Activated T-cell treated with anti-CD3 and anti-CD28 coated beads, Interleukin-2, amount 50 U/mL, for 48 hours (primary cell): ENCODE results near the gene KISS1R.

Experiments used
- DNase-seq, 2 experiments: peaks; one replicate each; pipeline ENCODE4 v3.0.0-alpha.2; 2020

Gene KISS1R

DNA sequence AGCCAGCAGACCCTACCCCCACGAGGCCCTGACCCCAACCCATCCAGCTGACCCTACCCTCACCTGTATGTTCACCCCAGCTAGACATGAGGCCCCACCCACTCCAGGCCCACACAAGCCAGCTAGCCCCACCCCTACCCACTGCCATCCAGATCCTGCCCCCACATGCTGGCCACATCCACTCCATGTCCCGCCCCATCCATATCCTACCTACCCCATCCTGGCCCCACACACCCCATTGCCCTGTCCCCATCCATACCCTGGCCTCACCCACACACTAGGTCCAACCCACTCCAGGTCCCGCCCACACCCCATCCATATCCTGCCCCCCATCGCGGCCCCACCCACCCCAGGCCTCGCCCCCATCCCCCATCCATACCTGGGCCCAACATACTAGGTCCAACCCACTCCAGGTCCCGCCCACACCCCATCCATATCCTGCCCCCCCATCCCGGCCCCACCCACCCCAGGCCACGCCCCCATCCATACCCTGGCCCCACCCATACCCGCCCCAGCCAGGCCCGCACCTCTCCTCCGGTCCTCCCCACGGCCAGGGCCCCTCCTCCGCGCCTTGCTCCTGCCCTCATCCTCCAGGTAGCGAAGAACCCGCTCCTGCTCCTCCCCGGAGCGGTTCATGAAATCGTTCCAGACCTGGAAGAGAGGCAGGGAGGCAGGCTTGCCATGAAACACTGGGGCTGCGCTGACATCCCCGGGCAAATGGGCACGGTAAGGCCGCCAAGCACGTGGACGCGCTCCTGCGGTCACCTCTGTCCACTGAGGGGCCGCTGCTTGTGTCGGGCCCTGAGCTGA lies 16.6 kb upstream of the KISS1R start:
- DNase-seq = peak in 1 of 2 experiments; percentile 50

DNA sequence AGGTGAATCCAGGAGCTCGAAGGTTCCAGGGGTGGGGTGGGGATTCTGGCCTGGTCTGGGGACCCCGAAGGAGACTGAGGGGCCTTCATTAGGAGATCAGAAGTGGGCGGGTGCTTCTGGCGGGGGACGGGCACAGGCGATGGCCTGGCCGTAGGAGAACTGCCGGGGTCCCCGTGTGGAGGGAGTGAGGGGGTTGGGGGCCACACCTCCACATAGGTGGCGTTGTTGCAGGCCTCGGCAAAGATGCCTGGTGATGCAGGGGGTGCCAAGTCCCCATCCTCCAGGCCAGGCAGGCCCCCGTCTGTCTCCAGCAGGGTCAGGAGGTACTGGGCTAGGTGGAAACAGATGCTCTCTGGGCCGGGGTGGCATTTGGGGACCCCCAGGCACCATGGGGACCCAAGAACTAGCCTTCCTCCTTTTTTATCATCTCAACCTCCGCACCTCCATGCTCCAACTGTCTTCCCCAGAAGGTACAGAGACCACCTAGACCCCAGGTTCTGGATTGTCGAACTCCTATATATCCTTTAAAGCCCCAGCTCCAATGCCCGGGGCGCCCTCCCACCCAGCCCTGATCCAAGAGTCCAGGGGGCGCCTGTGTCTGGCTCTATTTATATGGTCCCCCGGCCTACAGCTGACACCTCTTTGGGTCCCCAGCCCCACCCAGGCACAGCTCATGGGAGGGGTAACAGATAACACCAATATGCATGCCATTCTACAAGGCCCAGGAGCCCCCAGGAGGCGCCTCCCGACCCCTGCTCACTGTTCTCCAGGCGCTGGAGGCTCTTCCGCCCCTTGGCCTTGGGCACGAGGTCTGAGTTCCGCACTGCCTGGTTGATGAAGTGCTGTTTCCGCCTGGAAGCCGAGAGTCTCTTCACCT lies 15.7 kb upstream of the KISS1R start:
- DNase-seq = no peak

DNA sequence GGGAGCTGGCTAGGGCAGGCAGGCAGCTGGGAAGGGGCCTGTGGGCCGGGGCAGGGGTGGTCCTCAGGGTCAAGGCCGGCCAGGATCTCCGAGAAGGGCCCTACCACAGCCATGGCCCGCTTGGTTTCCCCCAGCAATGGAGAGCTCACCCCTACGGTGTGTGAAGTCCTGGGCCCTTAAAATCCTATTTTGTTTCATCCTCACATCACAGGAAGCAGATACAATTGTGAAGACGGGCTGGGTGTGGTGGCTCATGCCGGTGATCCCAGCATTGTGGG lies 15.1 kb upstream of the KISS1R start:
- no peak for DNase-seq

DNA sequence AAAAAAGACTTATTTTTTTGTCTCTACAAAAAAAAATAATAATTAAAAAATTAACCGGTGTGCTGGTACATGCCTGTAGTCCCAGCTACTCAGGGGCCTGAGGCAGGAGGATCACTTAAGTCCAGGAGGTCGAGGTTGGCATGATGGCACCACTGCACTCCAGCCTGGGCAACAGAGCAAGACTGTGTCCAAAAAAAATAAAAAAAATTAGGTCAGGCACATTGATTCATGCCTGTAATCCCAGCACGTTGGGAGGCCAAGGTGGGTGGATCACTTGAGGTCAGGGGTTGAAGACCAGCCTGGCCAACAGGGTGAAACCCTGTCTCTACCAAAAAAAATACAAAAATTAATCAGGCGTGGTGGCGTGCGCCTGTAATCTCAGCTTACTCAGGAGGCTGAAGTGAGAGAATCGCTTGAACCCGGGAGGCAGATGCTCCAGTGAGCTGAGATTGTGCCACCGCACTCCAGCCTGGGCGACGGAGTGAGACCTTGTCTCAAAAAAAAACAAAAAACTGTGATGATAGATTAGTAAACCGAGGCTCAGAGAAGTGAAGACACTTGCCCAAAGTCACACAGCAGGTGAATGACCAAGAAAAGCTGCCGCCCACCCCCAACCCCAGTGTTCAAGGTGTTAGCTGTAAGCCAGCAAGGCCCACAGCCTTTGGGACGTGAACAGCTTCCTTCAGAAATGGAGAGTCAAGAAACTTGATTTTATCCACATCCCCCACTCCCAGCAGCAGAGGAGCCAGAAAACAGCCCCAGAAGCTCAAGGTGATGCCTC lies 14.5 kb upstream of the KISS1R start:
- no peak for DNase-seq

DNA sequence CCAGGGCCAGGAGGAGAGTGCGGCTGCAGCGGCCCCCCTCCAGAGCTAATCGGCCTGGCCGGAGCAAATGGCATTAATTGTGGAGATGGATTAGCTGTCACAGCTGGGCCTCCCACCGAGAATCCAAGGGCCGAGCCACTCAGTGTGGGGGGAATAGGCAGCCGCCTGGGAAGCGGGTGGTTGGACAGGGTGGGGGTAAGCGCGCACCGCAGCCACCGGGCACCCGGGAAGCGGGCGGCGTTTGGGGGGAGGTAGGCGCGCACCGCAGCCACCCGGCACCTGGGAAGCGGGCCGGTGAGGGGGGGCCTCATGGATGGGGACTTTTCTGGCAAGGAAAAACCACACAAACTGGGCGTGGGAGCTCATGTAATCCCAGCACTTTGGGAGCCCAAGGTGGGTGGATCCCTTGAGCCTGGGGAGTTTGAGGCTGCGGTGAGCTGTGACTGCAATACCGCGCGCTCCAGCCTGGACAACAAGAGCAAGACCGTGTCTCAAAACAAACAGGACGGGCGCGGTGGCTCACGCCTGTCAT lies 13.8 kb upstream of the KISS1R start:
- no peak for DNase-seq

DNA sequence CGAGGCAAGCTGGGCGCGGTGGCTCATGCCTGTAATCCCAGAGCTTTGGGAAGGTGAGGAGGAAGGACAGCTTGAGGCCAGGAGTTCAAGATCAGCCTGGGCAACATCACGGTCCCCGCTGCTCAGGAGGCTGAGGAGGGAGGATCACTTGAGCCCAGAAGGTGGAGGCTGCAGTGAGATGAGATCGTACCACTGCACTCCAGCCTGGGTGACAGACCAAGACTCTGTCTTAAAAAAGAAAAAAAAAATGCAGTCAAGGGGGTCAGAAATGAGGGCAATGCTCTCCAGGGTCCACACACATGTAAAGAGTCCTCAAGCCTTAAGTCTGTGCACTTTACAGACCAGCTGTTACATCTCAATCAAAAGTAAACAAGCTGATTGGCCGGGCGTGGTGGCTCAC lies 12.6 kb upstream of the KISS1R start:
- DNase-seq = no peak

DNA sequence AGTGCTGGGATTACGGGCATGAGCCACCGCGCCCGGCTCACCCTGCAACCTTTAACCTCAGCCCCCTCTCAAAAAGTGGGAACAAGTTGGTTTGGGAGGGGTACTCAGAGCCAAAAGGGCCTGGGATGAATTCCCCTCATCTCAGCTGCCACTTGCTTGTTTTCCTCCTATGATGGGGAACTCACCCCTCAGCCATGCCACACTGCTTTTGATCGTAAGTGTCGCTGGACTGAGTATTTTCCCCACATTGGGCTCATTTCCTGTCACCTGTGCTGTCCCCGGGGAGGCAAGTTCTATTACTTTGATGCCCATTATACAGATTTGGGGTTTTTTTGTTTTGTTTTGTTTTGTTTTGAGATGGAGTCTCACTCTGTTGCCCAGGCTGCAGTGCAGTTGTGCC lies 10.7 kb upstream of the KISS1R start:
- DNase-seq = no peak

DNA sequence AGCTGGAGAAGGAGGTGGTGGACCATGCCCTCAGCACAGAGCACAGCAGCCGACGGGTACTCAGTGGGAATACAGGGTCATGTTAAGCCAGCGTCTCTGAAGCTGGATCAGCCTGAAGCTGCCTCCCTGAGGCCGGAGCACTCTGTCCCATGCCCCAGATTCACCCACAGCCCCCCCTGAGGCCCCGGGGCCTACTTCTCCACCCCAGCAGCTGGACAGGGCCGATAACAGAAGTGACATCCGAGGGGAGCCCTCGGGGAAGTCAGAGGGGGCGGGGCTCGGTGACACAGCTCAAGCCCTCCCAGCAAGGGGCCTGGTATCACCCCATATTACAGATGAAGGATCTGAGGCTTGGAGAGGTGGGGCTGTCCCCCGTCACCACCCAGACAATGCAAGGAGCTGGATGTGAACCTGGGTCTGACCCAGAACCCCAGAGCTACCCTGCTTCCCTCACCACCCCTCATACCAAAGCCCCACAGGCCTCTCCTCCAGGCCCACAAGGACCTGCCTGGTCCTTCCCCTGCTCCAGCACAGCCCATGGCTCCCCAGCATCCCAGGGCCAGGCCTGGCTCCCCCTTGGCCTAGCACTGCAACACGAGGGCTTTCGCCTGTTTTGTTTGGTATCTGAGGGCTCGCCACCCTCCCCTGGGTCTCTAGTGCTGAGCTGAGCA lies 9.8 kb upstream of the KISS1R start:
- DNase-seq = peak in 1 of 2 experiments; percentile 49

DNA sequence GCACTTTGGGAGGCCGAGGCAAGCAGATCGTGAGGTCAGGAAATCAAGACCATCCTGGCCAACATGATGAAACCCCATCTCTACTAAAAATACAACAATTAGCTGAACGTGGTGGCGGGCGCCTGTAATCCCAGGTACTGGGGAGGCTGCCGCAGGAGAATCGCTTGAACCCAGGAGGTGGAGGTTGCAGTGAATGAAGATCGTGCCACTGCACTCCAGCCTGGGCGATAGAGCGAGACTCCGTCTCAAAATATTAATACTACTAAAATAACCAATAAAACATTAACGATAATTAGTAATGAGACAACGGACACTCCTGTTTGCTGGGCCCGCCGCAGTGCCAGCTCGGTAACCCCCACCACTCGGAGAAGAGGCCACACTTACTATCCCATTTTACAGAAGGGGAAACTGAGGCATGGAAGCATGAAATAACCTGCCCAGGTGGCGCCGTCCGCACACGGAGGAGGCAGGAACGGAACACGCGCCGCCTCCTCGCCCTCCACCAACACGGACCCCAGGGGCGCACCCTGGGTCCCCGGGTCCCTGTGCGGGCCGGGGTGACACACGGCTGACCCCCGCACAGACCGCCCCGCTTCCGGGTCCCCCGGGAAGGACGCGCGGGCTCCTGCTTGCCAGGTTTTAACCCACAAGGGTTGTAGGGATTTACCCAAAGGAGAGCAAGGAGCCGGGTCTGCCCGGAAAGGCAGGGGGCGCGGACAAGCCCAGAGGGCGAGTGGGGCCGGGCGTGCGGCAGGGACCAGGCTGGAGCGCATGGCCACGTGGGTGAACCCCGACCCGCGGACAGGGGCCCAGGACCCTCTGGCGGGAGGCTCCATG lies 5.7 kb upstream of the KISS1R start:
- no peak for DNase-seq

DNA sequence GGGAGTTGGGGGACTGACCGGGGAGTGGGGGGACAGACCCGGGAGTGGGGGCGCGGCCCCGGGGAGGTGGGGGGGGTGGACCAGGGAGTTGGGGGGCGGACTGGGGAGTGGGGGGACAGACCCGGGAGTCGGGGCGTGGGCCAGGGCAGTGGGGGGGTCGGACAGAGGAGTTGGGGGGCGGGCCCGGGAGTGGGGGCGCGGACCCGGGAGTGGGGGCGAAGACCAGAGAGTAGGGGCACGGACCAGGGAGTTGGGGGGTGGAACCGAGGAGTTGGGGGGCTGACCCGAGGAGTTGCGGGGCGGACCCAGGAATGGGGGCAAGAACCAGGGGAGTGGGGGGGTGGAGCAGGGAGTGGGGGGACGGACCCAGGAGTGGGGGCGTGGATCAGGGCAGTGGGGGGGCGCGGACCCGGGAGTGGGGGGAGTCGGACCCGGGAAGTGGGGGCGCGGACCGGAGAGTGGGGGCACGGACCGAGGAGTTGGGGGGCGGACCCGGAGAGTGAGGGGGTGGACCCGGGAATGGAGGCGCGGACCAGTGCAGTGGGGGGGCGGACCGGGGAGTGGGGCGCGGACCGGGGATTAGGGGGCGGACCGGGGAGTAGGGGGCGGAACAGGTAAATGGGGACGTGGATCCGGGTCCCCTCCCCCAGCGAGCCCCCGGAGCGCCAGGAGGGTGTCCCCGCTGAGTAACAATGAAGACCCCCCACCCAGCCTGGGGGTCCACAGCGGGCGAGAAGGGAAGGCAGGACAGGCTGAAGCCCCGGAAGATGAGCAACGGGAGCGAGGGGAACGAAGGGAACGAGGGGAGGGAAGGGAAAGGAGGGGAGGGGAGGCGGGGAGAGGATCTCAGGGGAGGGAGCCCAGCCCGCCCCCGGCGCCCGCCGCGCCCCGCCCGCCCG lies 4.7 kb upstream of the KISS1R start:
- DNase-seq = no peak

DNA sequence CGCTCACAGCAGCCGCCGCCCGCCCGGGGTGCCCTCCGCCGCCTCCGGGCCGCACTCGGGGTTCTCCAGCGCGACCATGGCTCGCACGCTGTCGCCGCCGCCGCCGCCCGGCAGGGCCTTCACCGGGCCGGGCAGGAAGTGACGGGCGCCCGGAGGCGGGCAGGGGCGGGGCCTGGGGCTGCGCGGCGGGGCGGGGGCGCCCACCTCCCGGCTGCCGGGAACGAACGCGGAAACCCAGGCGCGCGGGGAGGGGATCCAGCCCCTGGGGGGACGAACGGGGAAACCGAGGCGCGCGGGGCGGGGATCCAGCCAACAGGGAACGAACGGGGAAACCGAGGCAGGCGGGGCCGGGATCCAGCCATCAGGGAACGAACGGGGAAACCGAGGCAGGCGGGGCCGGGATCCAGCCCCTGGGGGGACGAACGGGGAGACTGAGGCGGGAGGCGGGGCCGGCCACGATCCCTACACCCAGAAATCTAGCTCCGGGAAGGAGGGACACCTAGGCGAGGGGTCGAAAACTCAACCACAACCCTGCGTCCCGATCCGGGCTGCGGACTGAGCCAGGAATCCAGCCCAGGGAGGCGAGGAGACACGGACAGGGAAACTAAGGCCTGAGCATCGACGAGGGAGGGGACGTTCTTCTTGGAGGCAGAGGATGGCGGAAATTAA lies 3.9 kb upstream of the KISS1R start, which contains the start of gene R3HDM4:
TSS of gene R3HDM4 (minus strand) at position 140 of the 669 bp plus-strand sequence. CDS start at position 78, 62 bp downstream.
- DNase-seq = peak; percentile 87 to 90

DNA sequence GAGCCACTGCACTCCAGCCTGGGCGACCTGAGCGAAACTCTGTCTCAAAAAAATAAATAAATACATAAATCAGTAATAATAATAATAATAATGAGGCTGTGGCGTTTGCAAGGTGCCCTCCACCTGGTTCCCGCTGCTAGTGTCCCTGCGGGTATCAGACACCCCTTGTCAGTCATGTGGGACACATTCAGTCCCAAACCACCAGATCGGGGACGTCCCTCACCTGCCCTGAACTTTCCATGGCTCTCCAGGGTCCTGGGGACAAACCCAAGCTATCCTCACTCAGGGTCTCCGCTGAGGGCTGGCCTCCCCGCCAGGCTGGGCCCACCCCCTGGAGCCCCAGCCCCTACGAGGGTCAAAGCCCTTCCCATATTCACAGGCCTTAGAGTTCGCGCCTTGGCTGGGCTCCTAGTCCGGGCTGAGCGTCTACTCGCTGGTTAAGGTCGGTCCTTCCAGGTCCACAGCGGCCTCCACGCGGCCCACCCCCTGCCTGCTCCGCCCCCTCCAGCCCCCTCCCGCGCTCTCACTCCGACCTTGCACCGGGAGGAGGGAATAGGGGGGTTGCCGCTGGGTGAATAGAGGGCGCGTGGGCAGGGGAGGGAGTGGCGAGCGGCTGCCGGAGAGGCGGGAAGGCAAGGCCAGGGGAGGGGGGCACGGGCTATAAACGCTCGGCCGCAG lies 349 bp upstream of the KISS1R start:
- peak; percentile 61 to 72 for DNase-seq

DNA sequence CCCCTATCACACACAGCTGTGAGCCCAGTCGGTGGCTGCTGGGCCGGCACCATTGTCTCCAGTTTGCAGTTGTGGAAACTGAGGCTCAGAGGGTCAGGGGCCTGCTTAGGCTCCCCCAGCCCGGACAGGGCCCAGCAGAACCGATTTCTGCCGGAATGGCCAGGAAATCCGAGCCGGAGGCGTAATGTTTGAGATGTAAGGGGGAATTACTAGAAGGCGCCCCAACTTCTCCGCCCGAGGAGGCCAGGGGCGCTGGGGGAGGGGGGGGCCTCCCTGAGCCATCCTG lies 962 bp downstream of the KISS1R start:
- DNase-seq = peak in 1 of 2 experiments; percentile 44

DNA sequence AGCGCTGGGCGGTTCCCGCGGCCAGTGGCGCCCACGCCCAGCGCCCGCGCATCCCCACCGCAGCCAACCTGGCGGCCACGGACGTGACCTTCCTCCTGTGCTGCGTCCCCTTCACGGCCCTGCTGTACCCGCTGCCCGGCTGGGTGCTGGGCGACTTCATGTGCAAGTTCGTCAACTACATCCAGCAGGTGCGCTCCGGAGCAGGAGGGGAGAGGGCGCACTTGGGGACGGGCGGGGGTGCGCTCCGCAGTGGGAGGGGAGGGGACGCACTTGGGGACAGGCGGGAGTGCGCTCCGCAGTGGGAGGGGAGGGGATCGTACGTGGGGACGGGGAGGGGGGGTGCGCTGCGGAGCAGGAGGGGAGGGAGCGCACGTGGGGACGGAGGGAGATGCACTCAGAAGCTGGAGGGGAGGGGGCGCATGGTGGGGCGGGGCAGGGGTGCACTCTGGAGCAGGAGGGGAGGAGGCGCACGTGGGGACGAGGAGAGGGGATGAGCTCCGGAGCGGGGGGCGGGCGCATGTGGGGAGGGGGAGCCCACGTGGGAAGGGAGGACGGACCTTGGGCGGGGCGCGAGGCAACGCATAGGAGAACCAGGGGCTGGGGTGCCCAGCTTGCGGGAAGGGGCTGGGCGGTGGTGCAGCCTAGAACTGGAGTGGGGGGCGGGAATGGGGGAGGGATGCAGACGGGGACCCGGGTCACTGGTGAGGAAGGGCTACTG lies 1.5 kb downstream of the KISS1R start:
- DNase-seq = peak; percentile 55 to 69

DNA sequence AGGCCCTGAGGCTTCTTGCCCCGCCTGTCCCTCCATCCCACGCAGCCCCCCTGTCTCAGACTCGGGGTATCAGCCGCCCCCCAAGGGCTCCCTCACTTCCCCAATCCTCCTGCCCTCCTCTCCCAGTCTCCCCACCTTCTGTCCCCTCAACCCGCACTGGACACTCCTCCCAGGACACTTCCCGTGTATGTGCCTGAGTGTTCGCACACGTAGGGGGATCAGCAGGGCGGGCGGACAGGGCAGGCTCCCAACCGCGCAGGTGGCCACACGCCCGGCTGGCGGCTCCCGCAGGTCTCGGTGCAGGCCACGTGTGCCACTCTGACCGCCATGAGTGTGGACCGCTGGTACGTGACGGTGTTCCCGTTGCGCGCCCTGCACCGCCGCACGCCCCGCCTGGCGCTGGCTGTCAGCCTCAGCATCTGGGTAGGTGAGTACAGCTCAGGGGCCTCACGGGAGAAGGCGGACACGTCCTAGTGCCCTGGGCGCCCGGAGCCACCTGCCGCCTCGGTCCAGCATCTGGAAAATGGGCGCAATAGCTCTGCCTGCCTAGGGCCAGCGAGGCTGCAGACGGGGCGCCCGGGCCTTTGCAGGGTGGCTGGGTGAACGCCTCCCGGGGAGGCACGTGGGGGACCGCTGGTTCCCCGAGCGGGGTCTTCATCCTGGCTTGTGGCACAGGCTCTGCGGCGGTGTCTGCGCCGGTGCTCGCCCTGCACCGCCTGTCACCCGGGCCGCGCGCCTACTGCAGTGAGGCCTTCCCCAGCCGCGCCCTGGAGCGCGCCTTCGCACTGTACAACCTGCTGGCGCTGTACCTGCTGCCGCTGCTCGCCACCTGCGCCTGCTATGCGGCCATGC lies 2.3 kb downstream of the KISS1R start:
- DNase-seq = peak; percentile 62 to 73

DNA sequence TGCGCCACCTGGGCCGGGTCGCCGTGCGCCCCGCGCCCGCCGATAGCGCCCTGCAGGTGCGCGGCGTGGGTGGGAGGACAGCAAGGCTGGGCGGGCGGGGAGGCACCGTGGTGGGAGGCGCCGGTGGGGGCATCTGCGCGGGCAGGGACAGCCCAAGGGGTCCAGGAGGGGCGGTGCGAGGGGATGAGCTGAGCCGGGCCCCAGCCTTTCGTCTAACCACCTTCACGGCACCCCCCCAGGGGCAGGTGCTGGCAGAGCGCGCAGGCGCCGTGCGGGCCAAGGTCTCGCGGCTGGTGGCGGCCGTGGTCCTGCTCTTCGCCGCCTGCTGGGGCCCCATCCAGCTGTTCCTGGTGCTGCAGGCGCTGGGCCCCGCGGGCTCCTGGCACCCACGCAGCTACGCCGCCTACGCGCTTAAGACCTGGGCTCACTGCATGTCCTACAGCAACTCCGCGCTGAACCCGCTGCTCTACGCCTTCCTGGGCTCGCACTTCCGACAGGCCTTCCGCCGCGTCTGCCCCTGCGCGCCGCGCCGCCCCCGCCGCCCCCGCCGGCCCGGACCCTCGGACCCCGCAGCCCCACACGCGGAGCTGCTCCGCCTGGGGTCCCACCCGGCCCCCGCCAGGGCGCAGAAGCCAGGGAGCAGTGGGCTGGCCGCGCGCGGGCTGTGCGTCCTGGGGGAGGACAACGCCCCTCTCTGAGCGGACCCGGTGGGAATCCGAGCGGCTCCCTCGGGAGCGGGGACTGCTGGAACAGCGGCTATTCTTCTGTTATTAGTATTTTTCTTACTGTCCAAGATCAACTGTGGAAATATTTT lies 3.1 kb downstream of the KISS1R start:
- DNase-seq = peak; percentile 66 to 81

DNA sequence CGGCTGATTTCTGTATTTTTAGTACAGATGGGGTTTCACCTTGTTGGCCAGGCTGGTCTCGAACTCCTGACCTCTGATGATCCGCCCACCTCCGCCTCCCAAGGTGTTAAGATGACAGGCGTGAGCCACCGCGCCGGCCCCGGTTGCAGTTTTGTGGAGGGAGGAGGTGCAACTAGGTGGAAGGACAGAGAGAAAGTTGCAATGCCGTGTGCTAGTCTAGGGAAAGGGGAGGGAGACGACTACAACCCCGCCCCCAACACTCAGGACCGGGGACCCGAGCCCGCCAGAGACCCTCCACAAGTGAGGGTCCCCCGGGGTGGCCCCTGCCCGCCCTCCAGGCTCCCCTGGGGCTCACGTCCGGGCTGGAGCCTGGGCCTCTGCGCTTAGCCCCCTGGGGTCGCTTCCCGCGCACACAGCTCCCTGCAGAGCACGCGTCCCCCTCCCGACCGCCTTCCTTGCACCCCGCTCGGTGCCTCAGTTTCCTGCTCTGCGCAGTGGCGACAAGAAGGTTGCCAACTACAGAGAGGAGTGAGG lies 7.5 kb downstream of the KISS1R start:
- peak; percentile 66 to 68 for DNase-seq
